Stimulated activated CD8-positive, alpha-beta memory T cell treated with anti-CD3 and anti-CD28 coated beads, Interleukin-15, amount 100 ng/mL, for 4 hours (primary cell): Measurements from ENCODE around the gene PSG3.
"Not testable (repeated sequence)": the region's sequence is repeated elsewhere in the genome, so short reads cannot be mapped to it uniquely, and the experiment has no call there.

Experiments
- DNase-seq, 2 donors: peaks; one replicate each; pipeline ENCODE4 v3.0.0-alpha.2; 2020; ENCODE audit warnings: low read depth in 2 of 2

PSG3 gene

DNA sequence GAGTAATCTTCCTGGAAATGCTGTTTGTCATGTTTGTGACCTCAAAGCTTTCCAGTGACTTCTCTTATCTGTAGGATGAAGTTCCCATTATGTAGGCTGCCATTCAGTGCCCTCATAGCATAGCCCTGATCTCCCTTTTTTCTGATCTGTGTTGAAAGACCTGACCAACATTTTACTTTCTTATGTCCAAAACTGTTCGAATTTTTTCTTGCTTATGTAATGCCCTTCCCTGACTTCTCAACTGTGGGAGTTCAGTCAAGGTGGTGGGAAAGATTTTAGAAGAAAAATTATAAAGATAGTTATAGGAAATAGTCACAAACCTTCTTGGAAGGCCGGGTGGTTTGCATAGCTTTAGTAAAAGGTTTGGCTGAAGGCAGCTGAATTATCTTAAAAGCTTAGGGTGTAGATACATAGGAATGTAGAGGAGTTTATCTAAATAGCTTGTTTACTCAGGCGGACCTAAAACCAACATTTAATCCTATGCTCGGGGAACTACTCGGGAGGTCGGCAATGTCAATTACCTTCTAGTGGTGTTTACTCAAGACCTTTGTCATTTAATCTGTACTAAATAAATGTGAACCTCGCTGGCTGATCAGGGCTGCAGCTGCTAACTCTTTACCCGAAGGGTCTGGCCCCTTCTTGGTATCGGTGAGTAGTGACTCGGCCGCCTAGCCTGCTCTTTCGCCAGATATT, 44.3 kb downstream of the PSG3 start:
- DNase-seq, result no peak

DNA sequence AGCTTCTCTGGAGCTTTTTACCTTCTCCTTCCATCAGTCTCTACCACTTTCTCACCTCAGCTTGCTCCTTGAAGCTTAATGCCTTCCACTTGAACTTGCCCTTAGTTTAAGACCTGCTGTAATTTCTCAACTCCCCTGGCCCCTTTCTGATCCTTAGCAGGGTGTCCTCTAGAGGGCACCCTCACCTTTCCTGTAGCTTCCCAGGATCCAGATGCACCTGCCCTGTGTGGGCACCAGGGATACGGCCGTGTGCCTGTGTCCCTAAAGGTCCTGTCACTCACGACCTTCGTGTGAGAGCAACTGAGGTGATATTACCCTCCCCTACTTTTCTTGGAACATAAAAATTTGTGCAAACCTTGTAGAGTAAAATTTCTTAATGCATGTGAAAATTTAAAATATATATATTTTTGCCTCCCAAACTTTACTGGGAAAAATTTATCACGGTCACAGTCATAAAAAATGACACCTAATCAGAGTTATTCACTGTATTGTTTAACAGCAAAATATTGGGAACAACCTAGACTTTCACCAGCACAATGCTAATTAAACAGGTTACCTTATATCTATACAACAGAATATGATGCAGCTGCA, 46.4 kb downstream of the PSG3 start:
- DNase-seq, result no peak

DNA sequence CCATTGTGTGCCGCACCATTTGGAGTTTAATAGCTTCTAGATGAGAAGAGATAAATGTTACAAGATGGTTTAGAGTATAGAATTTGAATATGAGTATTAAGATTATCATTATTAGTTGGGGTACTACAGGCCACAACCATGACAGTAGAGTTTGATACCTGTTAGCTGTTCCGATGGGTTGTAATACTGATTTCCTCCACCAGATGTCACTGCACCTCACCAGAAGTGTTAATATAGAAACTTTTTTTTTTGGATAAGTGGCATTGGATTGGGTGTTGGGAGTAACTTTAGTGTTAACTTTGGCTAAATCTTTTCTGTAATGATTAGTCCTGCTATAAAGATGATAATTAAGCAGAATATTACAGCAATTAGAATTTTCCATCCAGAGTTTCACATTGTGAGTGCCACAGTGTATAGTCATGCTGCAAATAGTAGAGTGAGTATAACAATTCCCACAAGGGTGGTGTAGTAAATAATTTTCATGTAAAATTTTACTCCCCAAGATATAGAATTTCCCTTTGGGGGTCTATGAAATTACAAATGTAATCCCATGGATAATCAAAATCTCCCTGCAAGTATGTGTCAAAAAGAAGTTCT, 56.3 kb downstream of the PSG3 start:
- no peak for DNase-seq

DNA sequence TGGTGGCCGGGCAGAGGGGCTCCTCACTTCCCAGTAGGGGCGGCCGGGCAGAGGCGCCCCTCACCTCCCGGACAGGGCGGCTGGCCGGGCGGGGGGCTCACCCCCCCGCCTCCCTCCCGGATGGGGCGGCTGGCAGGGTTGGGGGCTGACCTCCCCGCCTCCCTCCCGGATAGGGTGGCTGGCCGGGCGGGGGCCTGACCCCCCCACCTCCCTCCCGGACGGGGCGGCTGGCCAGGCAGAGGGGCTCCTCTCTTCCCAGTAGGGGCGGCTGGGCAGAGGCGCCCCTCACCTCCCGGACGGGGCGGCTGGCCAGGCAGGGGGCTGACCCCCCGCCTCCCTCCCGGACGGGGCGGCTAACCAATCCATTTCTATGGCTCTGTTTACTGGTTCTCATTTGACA, 64.0 kb downstream of the PSG3 start:
- not testable (repeated sequence) for DNase-seq

DNA sequence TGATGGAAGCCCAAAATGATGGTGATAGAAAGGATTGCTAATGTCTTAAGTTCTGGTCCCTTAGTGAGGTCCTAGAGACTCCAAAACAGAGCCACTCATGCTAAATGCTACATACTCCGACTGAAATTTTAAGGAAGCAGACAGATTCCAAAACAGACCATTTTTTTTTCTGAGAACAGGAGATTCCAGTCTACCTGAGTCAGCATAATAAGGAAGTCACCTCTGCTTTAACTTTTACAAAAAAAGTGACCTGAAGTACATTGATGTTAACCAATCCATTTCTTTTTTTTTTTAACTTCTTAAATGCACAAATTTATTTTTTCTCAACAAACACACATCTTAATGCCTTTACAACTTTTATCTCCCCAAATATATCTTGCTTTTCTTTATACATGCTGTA, 65.7 kb downstream of the PSG3 start:
- DNase-seq, result not testable (repeated sequence)
